Suprapubic skin (tissue), 4 donors: Measurements from ENCODE around the gene KMT2B. TPM values are rescaled to one million over a fixed set of nuclear protein-coding genes. Genes with fewer than 3 reads are reported as not detected.

Source experiments
- DNase-seq, 2 donors: peaks; one replicate each; pipeline ENCODE4 v3.0.0-alpha.2; 2019; ENCODE audit warnings: low spot score in 2 of 2
- H3K27ac ChIP-seq: fragments of 200-600 bp; sonication (generic); one replicate; pipeline ENCODE4 v1.5.1; 2019
- H3K27me3 ChIP-seq: fragments of 200-600 bp; sonication (generic); one replicate; pipeline ENCODE4 v1.5.1; 2019
- H3K36me3 ChIP-seq: fragments of 200-600 bp; sonication (generic); one replicate; pipeline ENCODE4 v1.5.1; 2019
- H3K4me1 ChIP-seq: fragments of 200-600 bp; sonication (generic); one replicate; pipeline ENCODE4 v1.5.1; 2019
- H3K4me3 ChIP-seq: fragments of 200-600 bp; sonication (generic); one replicate; pipeline ENCODE4 v1.5.1; 2019; ENCODE audit warnings: mild to moderate bottlenecking
- H3K9me3 ChIP-seq: fragments of 200-600 bp; sonication (generic); one replicate; pipeline ENCODE4 v1.5.1; 2019
- EP300 ChIP-seq: sonication (generic); formaldehyde crosslinking; IDR thresholded peaks from one replicate; pipeline ENCODE4 v1.6.1; 2017; ENCODE audit warnings: antibody characterized with exemption
- POLR2A ChIP-seq, 2 donors: fragments of 450-650 bp; IDR thresholded peaks; one replicate each; pipeline ENCODE4 v1.6.1; 2017; ENCODE audit warnings: antibody characterized with exemption in 2 of 2, mild to moderate bottlenecking in 2 of 2, moderate library complexity in 2 of 2
- POLR2AphosphoS5 ChIP-seq, 3 donors: sonication (generic); formaldehyde crosslinking; IDR thresholded peaks; one replicate each; pipeline ENCODE4 v1.6.1; 2017; ENCODE audit warnings: antibody characterized with exemption in 3 of 3
- WGBS: methylation state at CpG from one replicate; pipeline ENCODE4 v1.1.5; 2018; 5-methylcytosine and 5-hydroxymethylcytosine counted together
- total RNA-seq, 4 donors: library from RNA; depleted of rRNA; stranded (reverse); fragments of >200 nt; gene quantifications; one replicate each; pipeline ENCODE4 v1.1.0, GENCODE V29; 2016
- TF ChIP-seq, protein P1 (sequence below), 2 donors: fragments of 200-600 bp in 1 of 2; fragments of 450-650 bp in 1 of 2; sonication (generic) in 1 of 2; IDR thresholded peaks; one replicate each; pipeline ENCODE4 v1.5.1; 2016 to 2019; ENCODE audit warnings: antibody characterized with exemption in 2 of 2, mild to moderate bottlenecking in 1 of 2, moderate library complexity in 1 of 2

KMT2B gene
- total RNA-seq, 4 donors from 2014 or later: 31.2 to 66.8 (median 45.2) TPM

DNA sequence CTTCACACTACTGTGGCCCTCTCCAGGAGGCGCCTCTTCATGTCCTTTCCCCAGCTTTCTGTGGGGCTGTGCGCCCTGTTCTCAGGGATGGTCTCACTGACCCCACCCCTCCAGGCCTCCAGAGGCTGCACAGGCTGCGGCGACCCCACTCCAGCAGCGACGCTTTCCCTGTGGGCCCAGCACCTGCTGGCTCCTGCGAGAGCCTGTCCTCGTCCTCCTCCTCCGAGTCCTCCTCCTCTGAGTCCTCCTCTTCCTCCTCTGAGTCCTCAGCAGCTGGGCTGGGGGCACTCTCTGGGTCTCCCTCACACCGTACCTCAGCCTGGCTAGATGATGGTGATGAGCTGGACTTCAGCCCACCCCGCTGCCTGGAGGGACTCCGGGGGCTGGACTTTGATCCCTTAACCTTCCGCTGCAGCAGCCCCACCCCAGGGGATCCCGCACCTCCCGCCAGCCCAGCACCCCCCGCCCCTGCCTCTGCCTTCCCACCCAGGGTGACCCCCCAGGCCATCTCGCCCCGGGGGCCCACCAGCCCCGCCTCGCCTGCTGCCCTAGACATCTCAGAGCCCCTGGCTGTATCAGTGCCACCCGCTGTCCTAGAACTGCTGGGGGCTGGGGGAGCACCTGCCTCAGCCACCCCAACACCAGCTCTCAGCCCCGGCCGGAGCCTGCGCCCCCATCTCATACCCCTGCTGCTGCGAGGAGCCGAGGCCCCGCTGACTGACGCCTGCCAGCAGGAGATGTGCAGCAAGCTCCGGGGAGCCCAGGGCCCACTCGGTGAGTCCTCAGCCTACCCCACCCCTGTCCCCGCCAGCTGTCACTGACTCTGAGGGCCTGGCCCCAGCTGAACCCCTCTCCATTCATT lies 68.7 kb downstream of the KMT2B start:
- Histone ChIP-seq H3K4me1 (no peaks in the 10 kb centered on the region), H3K27ac (no peak overlapping the region), H3K4me3 (no peak overlapping the region), H3K36me3 (peaks cover 35% of the 10 kb centered on the region), H3K27me3 (no peaks in the 10 kb centered on the region), H3K9me3 (no peaks in the 10 kb centered on the region)
- TF ChIP-seq, protein P1, sequence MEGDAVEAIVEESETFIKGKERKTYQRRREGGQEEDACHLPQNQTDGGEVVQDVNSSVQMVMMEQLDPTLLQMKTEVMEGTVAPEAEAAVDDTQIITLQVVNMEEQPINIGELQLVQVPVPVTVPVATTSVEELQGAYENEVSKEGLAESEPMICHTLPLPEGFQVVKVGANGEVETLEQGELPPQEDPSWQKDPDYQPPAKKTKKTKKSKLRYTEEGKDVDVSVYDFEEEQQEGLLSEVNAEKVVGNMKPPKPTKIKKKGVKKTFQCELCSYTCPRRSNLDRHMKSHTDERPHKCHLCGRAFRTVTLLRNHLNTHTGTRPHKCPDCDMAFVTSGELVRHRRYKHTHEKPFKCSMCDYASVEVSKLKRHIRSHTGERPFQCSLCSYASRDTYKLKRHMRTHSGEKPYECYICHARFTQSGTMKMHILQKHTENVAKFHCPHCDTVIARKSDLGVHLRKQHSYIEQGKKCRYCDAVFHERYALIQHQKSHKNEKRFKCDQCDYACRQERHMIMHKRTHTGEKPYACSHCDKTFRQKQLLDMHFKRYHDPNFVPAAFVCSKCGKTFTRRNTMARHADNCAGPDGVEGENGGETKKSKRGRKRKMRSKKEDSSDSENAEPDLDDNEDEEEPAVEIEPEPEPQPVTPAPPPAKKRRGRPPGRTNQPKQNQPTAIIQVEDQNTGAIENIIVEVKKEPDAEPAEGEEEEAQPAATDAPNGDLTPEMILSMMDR (IDR thresholded peaks at IDR 0.05): no peak
- TF ChIP-seq EP300: no peak
- no peak for TF ChIP-seq POLR2AphosphoS5 (IDR thresholded peaks at IDR 0.05)
- no peak for TF ChIP-seq POLR2A (IDR thresholded peaks at IDR 0.05)
- no peak for DNase-seq
- 88% methylated on average over 13 of the region's 31 CpGs for WGBS

GRCh38 chr19:35787227-35787799 lies 69.5 kb downstream of the KMT2B start:
- no peaks in the 10 kb centered on the region for H3K4me1 ChIP-seq
- H3K9me3 ChIP-seq: no peaks in the 10 kb centered on the region
- DNase-seq: no peak
- H3K36me3 ChIP-seq: peaks cover 27% of the 10 kb centered on the region
- no peak overlapping the region for H3K27ac ChIP-seq
- TF ChIP-seq, protein P1 (IDR thresholded peaks at IDR 0.05): no peak
- no peaks in the 10 kb centered on the region for H3K27me3 ChIP-seq
- 100% methylated on average over 3 of the region's 15 CpGs for WGBS
- H3K4me3 ChIP-seq: no peak overlapping the region

Other genes with a start within 250 kb of the KMT2B start
- over 10,000 TPM in 2 of 4 donors, 1,000 to 10,000 TPM in 2; 1,056 to 12,237 (median 8,197) TPM for gene KRTDAP, start 227.5 kb upstream of the KMT2B start, total RNA-seq
- gene DMKN, start 204.4 kb upstream of the KMT2B start, total RNA-seq: 1,000 to 10,000 TPM; 2,237 to 6,229 (median 5,437) TPM
- gene SBSN, start 189.7 kb upstream of the KMT2B start, total RNA-seq: 1,000 to 10,000 TPM in 3 of 4 donors, 100 to 1,000 TPM in 1; 308 to 1,594 (median 1,430) TPM
- 1 to 10 TPM; 4.1 to 8.4 (median 6.4) TPM for gene GAPDHS, start 184.5 kb upstream of the KMT2B start, total RNA-seq
- 100 to 1,000 TPM in 3 of 4 donors, 10 to 100 TPM in 1; 67.5 to 158 (median 118) TPM for gene TMEM147, start 172.4 kb upstream of the KMT2B start, total RNA-seq
- not detected for gene ATP4A, start 154.3 kb upstream of the KMT2B start, total RNA-seq
- not detected for gene PMIS2, start 131.8 kb upstream of the KMT2B start, total RNA-seq
- 10 to 100 TPM; 14.9 to 18.4 (median 16.4) TPM for gene HAUS5, start 105.3 kb upstream of the KMT2B start, total RNA-seq
- 10 to 100 TPM; 45.1 to 75.9 (median 65.0) TPM for gene RBM42, start 89.0 kb upstream of the KMT2B start, total RNA-seq
- 1 to 10 TPM; 1.0 to 4.0 (median 1.9) TPM for gene ETV2, start 76.3 kb upstream of the KMT2B start, total RNA-seq
- 100 to 1,000 TPM; 449 to 756 (median 626) TPM for gene COX6B1, start 69.7 kb upstream of the KMT2B start, total RNA-seq
- gene UPK1A, start 51.5 kb upstream of the KMT2B start, total RNA-seq: 1 to 10 TPM; 1.5 to 8.3 (median 5.6) TPM
- not detected for gene ZBTB32, start 13.4 kb upstream of the KMT2B start, total RNA-seq
- 1 to 10 TPM; 3.3 to 8.5 (median 6.9) TPM for gene IGFLR1, start 24.4 kb downstream of the KMT2B start, total RNA-seq
- gene U2AF1L4, start 27.4 kb downstream of the KMT2B start, total RNA-seq: 10 to 100 TPM; 18.8 to 45.5 (median 21.9) TPM
- gene PSENEN, start 27.6 kb downstream of the KMT2B start, total RNA-seq: 10 to 100 TPM; 27.1 to 57.2 (median 42.4) TPM
- 10 to 100 TPM; 11.0 to 21.5 (median 20.0) TPM for gene LIN37, start 30.6 kb downstream of the KMT2B start, total RNA-seq
- 10 to 100 TPM in 1 of 4 donors, 1 to 10 TPM in 3; 4.1 to 13.4 (median 5.5) TPM for gene HSPB6, start 39.0 kb downstream of the KMT2B start, total RNA-seq
- gene PROSER3, start 40.2 kb downstream of the KMT2B start, total RNA-seq: 10 to 100 TPM in 3 of 4 donors, 1 to 10 TPM in 1; 9.6 to 23.8 (median 17.1) TPM
- gene ARHGAP33, start 57.6 kb downstream of the KMT2B start, total RNA-seq: 10 to 100 TPM; 20.6 to 42.7 (median 31.7) TPM
- not detected for gene PRODH2, start 94.8 kb downstream of the KMT2B start, total RNA-seq
- not detected for gene NPHS1, start 134.5 kb downstream of the KMT2B start, total RNA-seq
- not detected for gene KIRREL2, start 138.9 kb downstream of the KMT2B start, total RNA-seq
- gene APLP1, start 150.6 kb downstream of the KMT2B start, total RNA-seq: 1 to 10 TPM in 2 of 4 donors, under 1 TPM in 2; 0.64 to 1.6 (median 0.96) TPM
- gene NFKBID, start 182.5 kb downstream of the KMT2B start, total RNA-seq: 10 to 100 TPM in 1 of 4 donors, 1 to 10 TPM in 3; 3.7 to 15.7 (median 6.9) TPM
- gene HCST, start 184.5 kb downstream of the KMT2B start, total RNA-seq: 1 to 10 TPM in 1 of 4 donors, not detected in 3; 8.3 TPM
- 10 to 100 TPM; 12.4 to 29.4 (median 15.6) TPM for gene TYROBP, start 190.3 kb downstream of the KMT2B start, total RNA-seq
- gene LRFN3, start 218.4 kb downstream of the KMT2B start, total RNA-seq: 10 to 100 TPM; 10.9 to 18.3 (median 12.8) TPM